Trophoblast cell (in vitro differentiated cells and primary cell): ENCODE measurements around the gene RASGRP3.

Source experiments
- DNase-seq, 2 donors: peaks; one replicate each; pipeline ENCODE4 v3.0.0-alpha.2; 2016
- H2AFZ ChIP-seq: 2 replicates; pipeline ENCODE4 v1.6.1; 2013; ENCODE audit warnings: low read length, moderate library complexity, mild to moderate bottlenecking; ENCODE audit not compliant: insufficient read depth, poor library complexity
- H2AK5ac ChIP-seq: 2 replicates; pipeline ENCODE4 v1.6.1; 2013; ENCODE audit warnings: mild to moderate bottlenecking, low read length
- H2BK120ac ChIP-seq: 2 replicates; pipeline ENCODE4 v1.6.1; 2013; ENCODE audit warnings: low read length, mild to moderate bottlenecking, moderate library complexity; ENCODE audit not compliant: insufficient read depth, poor library complexity
- H2BK12ac ChIP-seq: 2 replicates; pipeline ENCODE4 v1.6.1; 2013; ENCODE audit warnings: mild to moderate bottlenecking, low read length, moderate library complexity
- H2BK5ac ChIP-seq: 2 replicates; pipeline ENCODE4 v1.6.1; 2013; ENCODE audit warnings: low read length, low read depth, moderate library complexity, mild to moderate bottlenecking; ENCODE audit not compliant: poor library complexity
- H3K14ac ChIP-seq: 2 replicates; pipeline ENCODE4 v1.6.1; 2013; ENCODE audit warnings: mild to moderate bottlenecking, low read length
- H3K18ac ChIP-seq: 2 replicates; pipeline ENCODE4 v1.6.1; 2013; ENCODE audit warnings: mild to moderate bottlenecking, low read length
- H3K23ac ChIP-seq: 2 replicates; pipeline ENCODE4 v1.6.1; 2013; ENCODE audit warnings: low read length
- H3K27ac ChIP-seq: 2 replicates; pipeline ENCODE4 v1.5.1; 2013; ENCODE audit warnings: low read depth, mild to moderate bottlenecking, inconsistent platforms, low read length, moderate library complexity
- H3K27me3 ChIP-seq: 2 replicates; pipeline ENCODE4 v1.6.1; 2013; ENCODE audit warnings: inconsistent platforms, mild to moderate bottlenecking, low read length, moderate library complexity; ENCODE audit not compliant: insufficient read depth
- H3K36me3 ChIP-seq, 2 experiments: 1 replicate in 1 of 2; 2 replicates in 1 of 2; pipeline ENCODE4 v1.6.1; 2013; ENCODE audit warnings: low read length in 2 of 2, mild to moderate bottlenecking in 2 of 2, moderate library complexity in 1 of 2; ENCODE audit not compliant: insufficient read depth in 2 of 2, control insufficient read depth in 1 of 2
- H3K4ac ChIP-seq: 2 replicates; pipeline ENCODE4 v1.6.1; 2013; ENCODE audit warnings: low read depth, mild to moderate bottlenecking, low read length, moderate library complexity
- H3K4me1 ChIP-seq, 2 experiments: 1 replicate in 1 of 2; 2 replicates in 1 of 2; pipeline ENCODE4 v1.6.1; 2013; ENCODE audit warnings: low read length in 2 of 2, mild to moderate bottlenecking in 2 of 2, moderate library complexity in 1 of 2; ENCODE audit not compliant: insufficient read depth in 2 of 2, control insufficient read depth in 1 of 2
- H3K4me2 ChIP-seq: 2 replicates; pipeline ENCODE4 v1.6.1; 2013; ENCODE audit warnings: inconsistent platforms, mild to moderate bottlenecking, low read length, moderate library complexity
- H3K4me3 ChIP-seq: 2 replicates; pipeline ENCODE4 v1.5.1; 2013; ENCODE audit warnings: mild to moderate bottlenecking, low read depth, low read length, inconsistent platforms
- H3K79me1 ChIP-seq: one replicate; pipeline ENCODE4 v1.6.1; 2013; ENCODE audit warnings: low read length
- H3K79me2 ChIP-seq: 2 replicates; pipeline ENCODE4 v1.6.1; 2013; ENCODE audit warnings: low read length, mild to moderate bottlenecking; ENCODE audit not compliant: control insufficient read depth, insufficient read depth, poor library complexity
- H3K9ac ChIP-seq: 2 replicates; pipeline ENCODE4 v1.6.1; 2013; ENCODE audit warnings: mild to moderate bottlenecking, low read length
- H3K9me3 ChIP-seq: 2 replicates; pipeline ENCODE4 v1.6.1; 2013; ENCODE audit warnings: low read depth, mild to moderate bottlenecking, control low read depth, inconsistent platforms, low read length; ENCODE audit not compliant: insufficient read depth
- H4K12ac ChIP-seq: 2 replicates; pipeline ENCODE4 v1.6.1; 2013; ENCODE audit warnings: low read depth, mild to moderate bottlenecking, low read length, moderate library complexity
- H4K8ac ChIP-seq: 2 replicates; pipeline ENCODE4 v1.6.1; 2013; ENCODE audit warnings: low read depth, mild to moderate bottlenecking, low read length, moderate library complexity
- H4K91ac ChIP-seq: one replicate; pipeline ENCODE4 v1.6.1; 2013; ENCODE audit warnings: low read depth, mild to moderate bottlenecking, low read length, moderate library complexity
- WGBS: extraction: QIAGEN DNeasy Blood & Tissue Kit; methylation state at CpG from one replicate; pipeline ENCODE4 v1.1.7; 2013; ENCODE audit warnings: missing lambda C conversion rate; ENCODE audit not compliant: insufficient read length, insufficient coverage; ENCODE audit errors: extremely low coverage; 5-methylcytosine and 5-hydroxymethylcytosine counted together

RASGRP3 gene

DNA sequence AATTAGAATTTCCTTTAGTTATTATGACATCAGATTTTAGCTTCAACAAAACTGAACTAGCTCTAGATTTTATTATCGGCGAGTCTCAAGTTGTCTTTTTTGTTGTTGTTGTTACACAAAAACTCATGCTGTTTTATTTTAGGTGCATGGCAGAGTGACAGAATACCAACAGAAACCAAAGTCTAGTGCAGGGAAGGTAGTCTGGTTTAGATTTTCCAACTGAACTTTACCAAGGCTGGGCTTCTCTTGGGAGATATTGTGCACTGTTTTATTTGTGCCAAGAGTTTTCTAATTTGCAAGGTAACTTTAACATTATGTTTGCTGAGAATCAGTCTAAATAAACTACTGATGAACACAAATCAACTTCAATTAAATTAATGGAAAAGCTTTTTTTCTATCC is 43.6 kb upstream of the RASGRP3 start:
- Histone ChIP-seq H4K91ac (no peak overlapping the region), H2BK5ac (no peak overlapping the region), H2AFZ (no peak overlapping the region), H2AK5ac (no peak overlapping the region), H4K12ac (no peak overlapping the region), H3K4me3 (no peak overlapping the region), H3K79me2 (no peaks in the 10 kb centered on the region), H2BK12ac (no peak overlapping the region), H3K18ac (no peak overlapping the region), H2BK120ac (no peak overlapping the region), H3K9me3 (no peaks in the 10 kb centered on the region), H3K36me3 (no peaks in the 10 kb centered on the region), H3K4ac (no peak overlapping the region), H3K9ac (no peak overlapping the region), H3K14ac (no peak overlapping the region), H4K8ac (no peak overlapping the region), H3K27ac (no peak overlapping the region), H3K4me2 (no peak overlapping the region), H3K4me1 (no peaks in the 10 kb centered on the region), H3K79me1 (no peaks in the 10 kb centered on the region), H3K23ac (no peak overlapping the region), H3K27me3 (no peaks in the 10 kb centered on the region)
- no CpG with 5 or more reads among the region's 2 CpGs for WGBS
- DNase-seq, result no peak

- Histone ChIP-seq H4K91ac (no peak overlapping the region), H2BK5ac (no peak overlapping the region), H3K27me3 (no peaks in the 10 kb centered on the region), H3K9me3 (no peaks in the 10 kb centered on the region), H3K4me1 (no peaks in the 10 kb centered on the region), H2AK5ac (no peak overlapping the region), H3K27ac (no peak overlapping the region), H2BK120ac (no peak overlapping the region), H3K23ac (no peak overlapping the region), H3K18ac (no peak overlapping the region), H3K9ac (no peak overlapping the region), H3K36me3 (no peaks in the 10 kb centered on the region), H3K4ac (no peak overlapping the region), H3K4me3 (no peak overlapping the region), H4K12ac (no peak overlapping the region), H3K14ac (no peak overlapping the region), H4K8ac (no peak overlapping the region), H3K79me2 (no peaks in the 10 kb centered on the region), H2AFZ (no peak overlapping the region), H2BK12ac (no peak overlapping the region), H3K79me1 (no peaks in the 10 kb centered on the region), H3K4me2 (no peak overlapping the region)
- WGBS, result no CpG with 5 or more reads among the region's 7 CpGs
- no peak for DNase-seq
Measured at GRCh38 chr2:33433279-33434235, 42.9 kb upstream of the RASGRP3 start.

DNA sequence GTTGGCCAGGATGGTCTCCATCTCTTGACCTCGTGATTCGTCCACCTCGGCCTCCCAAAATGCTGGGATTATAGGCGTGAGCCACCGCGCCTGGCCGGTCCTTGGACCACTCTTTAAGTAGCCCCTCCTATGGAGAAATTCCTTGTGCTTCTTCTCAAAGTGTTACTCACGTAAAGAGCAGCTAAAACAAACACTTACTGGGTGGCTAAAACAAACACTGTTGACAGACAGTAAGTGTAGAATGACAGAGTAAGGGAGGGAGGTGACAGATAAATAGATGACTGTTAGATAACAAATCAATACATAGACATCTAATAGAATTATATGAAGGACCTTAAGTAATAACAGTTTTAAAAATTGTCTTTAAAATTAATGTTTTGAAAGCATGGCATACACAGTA is 40.9 kb upstream of the RASGRP3 start:
- no peak for DNase-seq
- Histone ChIP-seq H4K8ac (no peak overlapping the region), H3K36me3 (no peaks in the 10 kb centered on the region), H3K18ac (no peak overlapping the region), H3K14ac (no peak overlapping the region), H4K12ac (no peak overlapping the region), H3K23ac (no peak overlapping the region), H3K9me3 (no peaks in the 10 kb centered on the region), H2BK5ac (no peak overlapping the region), H4K91ac (no peak overlapping the region), H3K4me3 (no peak overlapping the region), H2BK12ac (no peak overlapping the region), H3K4me2 (no peak overlapping the region), H3K79me1 (no peaks in the 10 kb centered on the region), H3K4me1 (no peaks in the 10 kb centered on the region), H3K27ac (no peak overlapping the region), H3K4ac (no peak overlapping the region), H2AK5ac (no peak overlapping the region), H2AFZ (no peak overlapping the region), H3K79me2 (no peaks in the 10 kb centered on the region), H3K27me3 (no peaks in the 10 kb centered on the region), H2BK120ac (no peak overlapping the region), H3K9ac (no peak overlapping the region)
- no CpG with 5 or more reads among the region's 8 CpGs for WGBS

DNA sequence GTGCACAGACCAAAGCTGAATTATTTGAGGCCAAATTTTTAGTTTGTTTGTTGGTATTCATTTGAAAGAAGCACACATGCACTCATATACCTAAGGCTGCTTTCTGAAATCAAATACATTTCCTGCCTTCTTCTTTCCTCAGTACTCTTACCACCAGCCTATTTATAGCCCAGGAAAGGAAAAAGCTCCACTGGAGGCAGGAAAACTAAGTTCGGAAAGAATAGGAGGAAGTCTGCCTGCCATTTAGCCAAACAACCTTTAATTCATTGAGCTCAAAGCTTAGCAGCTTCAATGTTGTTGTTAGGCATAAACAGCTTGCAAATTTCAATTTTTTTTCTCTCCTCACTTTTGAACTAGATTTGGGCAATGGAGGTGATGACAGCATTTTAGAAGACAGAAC is 40.4 kb upstream of the RASGRP3 start:
- Histone ChIP-seq H2AFZ (no peak overlapping the region), H3K4me2 (no peak overlapping the region), H3K23ac (no peak overlapping the region), H3K4me1 (no peaks in the 10 kb centered on the region), H4K12ac (no peak overlapping the region), H2AK5ac (no peak overlapping the region), H4K8ac (no peak overlapping the region), H3K4ac (no peak overlapping the region), H2BK12ac (no peak overlapping the region), H2BK120ac (no peak overlapping the region), H4K91ac (no peak overlapping the region), H3K27ac (no peak overlapping the region), H3K36me3 (no peaks in the 10 kb centered on the region), H3K9me3 (no peaks in the 10 kb centered on the region), H3K79me2 (no peaks in the 10 kb centered on the region), H3K79me1 (no peaks in the 10 kb centered on the region), H3K4me3 (no peak overlapping the region), H3K27me3 (no peaks in the 10 kb centered on the region), H2BK5ac (no peak overlapping the region), H3K14ac (no peak overlapping the region), H3K18ac (no peak overlapping the region), H3K9ac (no peak overlapping the region)
- DNase-seq, result no peak
- WGBS, result no CpG with 5 or more reads among the region's 1 CpG
